Activated naive CD8-positive, alpha-beta T cell (primary cell): ENCODE data around the gene PKP2.

Source experiments
- H3K27ac Mint-ChIP-seq: one replicate; pipeline ENCODE4 v1.8.0; 2021; ENCODE audit warnings: mixed read lengths
- H3K27me3 Mint-ChIP-seq: one replicate; pipeline ENCODE4 v1.8.0; 2021; ENCODE audit warnings: mixed read lengths
- H3K36me3 Mint-ChIP-seq: one replicate; pipeline ENCODE4 v1.8.0; 2021; ENCODE audit warnings: mixed read lengths
- H3K4me1 Mint-ChIP-seq: one replicate; pipeline ENCODE4 v1.8.0; 2021; ENCODE audit warnings: low read depth, mixed read lengths
- H3K4me3 Mint-ChIP-seq: one replicate; pipeline ENCODE4 v1.8.0; 2021; ENCODE audit warnings: mild to moderate bottlenecking, mixed read lengths
- H3K9me3 Mint-ChIP-seq: one replicate; pipeline ENCODE4 v1.8.0; 2021; ENCODE audit warnings: low read depth, mixed read lengths

The PKP2 gene

DNA sequence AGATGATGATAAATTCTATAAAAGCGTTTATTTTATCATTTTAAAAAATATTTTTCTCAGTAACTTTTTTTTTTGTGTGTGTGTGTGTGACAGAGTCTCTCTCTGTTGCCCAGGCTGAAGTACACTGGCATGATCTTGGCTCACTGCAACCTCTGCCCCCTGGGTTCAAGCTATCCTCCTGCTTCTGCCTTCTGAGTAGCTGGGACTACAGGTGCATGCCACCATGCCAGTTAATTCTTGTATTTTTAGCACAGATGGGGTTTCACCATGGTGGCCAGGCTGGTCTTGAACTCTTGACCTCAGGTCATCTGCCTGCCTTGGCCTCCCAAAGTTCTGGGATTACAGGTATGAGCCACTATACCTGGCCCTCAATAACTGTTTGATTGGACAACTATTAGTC, 37.2 kb downstream of the PKP2 start:
- Mint-ChIP-seq H3K4me3 (no peak overlapping the region), H3K27ac (no peak overlapping the region), H3K4me1 (no peaks in the 10 kb centered on the region), H3K27me3 (no peaks in the 10 kb centered on the region), H3K36me3 (no peaks in the 10 kb centered on the region), H3K9me3 (no peaks in the 10 kb centered on the region)

DNA sequence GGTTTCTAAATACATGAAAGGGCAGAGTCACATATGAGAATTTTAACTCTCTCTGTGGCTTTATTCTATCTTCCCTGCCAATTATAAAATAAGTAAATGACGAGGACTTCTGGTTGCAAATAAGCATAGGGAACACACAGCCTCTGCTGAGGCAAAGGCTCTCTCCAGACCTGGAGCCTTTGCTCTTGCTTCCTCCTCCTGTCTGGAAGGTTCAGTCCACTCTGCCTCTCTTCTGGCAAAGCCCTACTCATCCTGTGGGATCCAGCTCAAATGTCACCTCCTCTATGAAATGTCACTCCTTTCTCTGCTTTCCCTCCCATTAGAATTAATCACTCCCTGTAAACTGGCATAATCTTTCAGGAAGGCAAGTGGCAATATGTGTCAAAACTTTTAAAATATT, 41.9 kb downstream of the PKP2 start:
- Mint-ChIP-seq H3K9me3 (no peaks in the 10 kb centered on the region), H3K36me3 (no peaks in the 10 kb centered on the region), H3K4me1 (no peaks in the 10 kb centered on the region), H3K4me3 (no peak overlapping the region), H3K27me3 (peaks cover 3% of the 10 kb centered on the region), H3K27ac (no peak overlapping the region)

DNA sequence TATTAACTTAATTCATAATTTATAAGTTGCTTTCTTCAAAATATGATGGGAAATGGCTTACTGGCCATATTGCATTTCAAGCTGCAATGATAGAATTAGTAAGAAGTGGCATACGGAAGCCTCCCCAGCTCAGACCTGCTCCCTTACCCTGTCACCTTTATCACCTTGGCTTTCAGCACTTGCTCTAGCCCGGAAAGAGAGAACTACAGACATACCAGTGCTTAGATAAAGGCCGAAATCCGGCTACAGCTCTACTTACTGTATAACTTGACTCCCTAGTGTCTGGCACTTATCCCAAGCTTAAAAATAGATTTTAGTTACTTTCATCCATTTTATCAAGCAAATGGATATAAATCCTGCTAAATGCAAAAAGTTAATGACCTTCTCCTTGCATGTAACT, 42.5 kb downstream of the PKP2 start:
- H3K36me3 Mint-ChIP-seq = no peaks in the 10 kb centered on the region
- no peak overlapping the region for H3K27ac Mint-ChIP-seq
- no peaks in the 10 kb centered on the region for H3K9me3 Mint-ChIP-seq
- H3K4me1 Mint-ChIP-seq = no peaks in the 10 kb centered on the region
- H3K27me3 Mint-ChIP-seq = peaks cover 3% of the 10 kb centered on the region
- H3K4me3 Mint-ChIP-seq = no peak overlapping the region

GRCh38 chr12:32847287-32847686, 49.3 kb downstream of the PKP2 start:
- Mint-ChIP-seq H3K4me3 (no peak overlapping the region), H3K9me3 (no peaks in the 10 kb centered on the region), H3K27me3 (peaks cover 1% of the 10 kb centered on the region), H3K27ac (no peak overlapping the region), H3K4me1 (no peaks in the 10 kb centered on the region), H3K36me3 (no peaks in the 10 kb centered on the region)

DNA sequence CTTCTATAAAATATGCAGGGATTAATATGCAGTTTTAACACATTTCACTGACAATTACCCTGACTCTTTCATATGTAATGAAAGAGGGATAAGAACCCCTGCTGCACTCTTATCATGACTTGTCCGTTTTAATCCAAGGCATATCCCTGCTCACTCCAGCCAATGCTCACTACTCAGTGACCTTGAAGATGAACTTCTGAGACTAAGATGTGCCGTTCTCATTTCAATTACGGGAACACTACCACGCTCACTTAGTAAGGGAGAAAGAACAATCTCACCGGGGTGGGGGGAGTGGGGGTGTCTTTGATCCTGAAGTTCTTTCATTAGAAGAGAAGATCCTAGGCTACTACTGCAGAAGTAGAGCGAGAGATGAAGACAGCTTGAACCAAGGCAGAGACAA, 50.5 kb downstream of the PKP2 start:
- Mint-ChIP-seq H3K36me3 (no peaks in the 10 kb centered on the region), H3K9me3 (no peaks in the 10 kb centered on the region), H3K4me3 (no peak overlapping the region), H3K27me3 (peaks cover 1% of the 10 kb centered on the region), H3K27ac (no peak overlapping the region), H3K4me1 (no peaks in the 10 kb centered on the region)

GRCh38 chr12:32843528-32844095, 53.0 kb downstream of the PKP2 start:
- H3K27ac Mint-ChIP-seq = no peak overlapping the region
- H3K9me3 Mint-ChIP-seq = no peaks in the 10 kb centered on the region
- H3K36me3 Mint-ChIP-seq = no peaks in the 10 kb centered on the region
- peaks cover 1% of the 10 kb centered on the region for H3K27me3 Mint-ChIP-seq
- H3K4me3 Mint-ChIP-seq = no peak overlapping the region
- H3K4me1 Mint-ChIP-seq = no peaks in the 10 kb centered on the region

DNA sequence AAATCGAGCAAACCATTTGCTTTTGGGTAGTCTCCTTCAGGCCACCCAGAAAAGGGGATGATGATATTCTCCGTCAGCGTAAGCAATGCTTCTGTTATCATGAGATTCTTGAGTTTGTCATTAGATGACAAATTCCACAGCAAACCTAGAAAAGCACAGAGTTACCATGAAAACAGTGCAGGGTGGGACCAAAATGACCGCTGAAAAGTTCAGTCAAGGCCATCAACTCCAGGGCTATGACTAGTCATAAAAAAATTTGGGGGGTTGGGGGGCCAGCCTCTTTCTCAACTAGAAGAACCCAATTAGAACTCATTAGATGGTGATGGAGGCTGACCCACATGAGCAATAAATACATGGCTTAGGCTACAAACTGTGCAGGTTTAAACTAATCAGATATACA, 55.5 kb downstream of the PKP2 start:
- Mint-ChIP-seq H3K4me3 (no peak overlapping the region), H3K27ac (no peak overlapping the region), H3K4me1 (no peaks in the 10 kb centered on the region), H3K27me3 (peaks cover under 1% of the 10 kb centered on the region), H3K9me3 (no peaks in the 10 kb centered on the region), H3K36me3 (no peaks in the 10 kb centered on the region)

DNA sequence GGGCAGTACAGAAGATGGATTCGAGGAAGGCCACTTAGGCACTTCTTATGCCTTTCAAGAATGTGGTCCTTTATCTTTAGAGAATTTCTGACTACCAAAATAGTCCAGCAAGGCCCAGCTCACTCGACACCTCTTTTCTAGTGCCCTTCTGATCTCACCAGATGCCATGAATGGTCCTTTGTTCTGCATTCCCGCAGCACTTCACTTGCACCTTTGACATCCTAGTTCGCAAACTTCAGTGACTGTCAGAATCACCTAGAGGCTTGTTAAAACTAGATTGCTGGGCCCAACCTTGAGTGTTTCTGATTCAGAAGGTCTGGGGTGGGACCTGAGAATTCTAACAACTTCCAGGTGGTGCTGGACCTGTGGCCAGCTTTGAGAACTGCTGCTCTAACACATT, 56.7 kb downstream of the PKP2 start:
- Mint-ChIP-seq H3K9me3 (no peaks in the 10 kb centered on the region), H3K4me3 (no peak overlapping the region), H3K4me1 (no peaks in the 10 kb centered on the region), H3K27ac (no peak overlapping the region), H3K27me3 (no peaks in the 10 kb centered on the region), H3K36me3 (no peaks in the 10 kb centered on the region)

DNA sequence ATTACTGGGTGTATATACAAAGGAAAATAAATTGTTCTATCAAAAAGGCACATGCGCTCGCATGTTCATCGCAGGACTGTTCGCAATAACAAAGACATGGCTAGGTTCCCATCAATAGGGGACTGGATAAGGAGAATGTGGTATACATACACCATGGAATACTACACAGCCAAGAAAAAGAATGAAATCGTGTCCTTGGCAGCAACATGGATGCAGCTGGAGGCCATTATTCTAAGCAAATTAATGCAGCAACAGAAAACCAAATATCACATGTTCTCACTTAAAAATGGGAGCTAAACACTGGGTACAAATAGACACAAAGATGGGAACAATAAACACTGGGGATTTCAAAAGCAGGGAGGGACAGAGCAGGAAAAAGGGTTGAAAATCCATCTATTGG, 58.6 kb downstream of the PKP2 start:
- Mint-ChIP-seq H3K9me3 (no peaks in the 10 kb centered on the region), H3K4me3 (no peak overlapping the region), H3K36me3 (no peaks in the 10 kb centered on the region), H3K27ac (no peak overlapping the region), H3K4me1 (no peaks in the 10 kb centered on the region), H3K27me3 (no peaks in the 10 kb centered on the region)

DNA sequence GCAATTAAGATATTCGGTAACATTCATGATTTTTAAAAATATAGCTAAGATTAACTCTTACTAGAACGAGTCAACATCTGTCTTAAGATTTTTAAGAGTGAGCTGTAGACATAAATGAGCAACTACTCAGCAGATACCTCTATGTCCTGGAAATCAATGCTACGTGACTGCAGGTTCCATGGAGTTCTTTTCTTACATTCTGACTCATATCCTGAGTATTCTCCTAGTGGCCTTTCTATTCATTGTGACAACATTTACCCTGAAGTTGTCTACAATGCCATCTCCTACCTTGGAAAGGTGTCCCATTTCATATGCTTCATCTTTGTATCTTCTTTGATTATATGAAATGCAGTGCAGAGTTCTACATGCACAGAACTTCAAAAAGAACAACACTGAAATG, 59.9 kb downstream of the PKP2 start:
- H3K4me1 Mint-ChIP-seq = no peaks in the 10 kb centered on the region
- no peak overlapping the region for H3K4me3 Mint-ChIP-seq
- H3K36me3 Mint-ChIP-seq = no peaks in the 10 kb centered on the region
- no peaks in the 10 kb centered on the region for H3K9me3 Mint-ChIP-seq
- H3K27me3 Mint-ChIP-seq = no peaks in the 10 kb centered on the region
- H3K27ac Mint-ChIP-seq = no peak overlapping the region

- Mint-ChIP-seq H3K4me1 (no peaks in the 10 kb centered on the region), H3K27ac (no peak overlapping the region), H3K27me3 (peaks cover 3% of the 10 kb centered on the region), H3K9me3 (no peaks in the 10 kb centered on the region), H3K4me3 (no peak overlapping the region), H3K36me3 (no peaks in the 10 kb centered on the region)
Observed at GRCh38 chr12:32834122-32834521, 62.5 kb downstream of the PKP2 start.

DNA sequence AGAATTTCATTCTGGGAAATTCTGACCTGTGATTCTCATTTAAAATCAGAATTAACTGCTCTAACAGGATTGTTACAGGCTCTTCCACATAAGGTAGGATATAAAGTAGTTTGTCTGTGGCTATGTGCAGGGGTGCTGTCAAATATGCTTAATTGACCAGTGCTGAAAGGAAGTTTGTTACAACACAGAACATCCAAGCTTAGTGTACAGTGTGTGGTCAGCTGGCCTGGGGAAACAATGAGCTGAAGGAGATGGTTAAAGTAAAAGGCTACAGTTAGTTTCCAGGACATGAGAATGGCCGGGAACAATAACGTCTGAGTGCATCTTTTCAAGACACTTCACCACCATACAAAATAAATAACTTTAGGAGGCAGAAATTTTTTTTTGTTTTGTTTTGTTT, 68.0 kb downstream of the PKP2 start:
- Mint-ChIP-seq H3K4me3 (no peak overlapping the region), H3K9me3 (no peaks in the 10 kb centered on the region), H3K27ac (no peak overlapping the region), H3K4me1 (no peaks in the 10 kb centered on the region), H3K36me3 (no peaks in the 10 kb centered on the region), H3K27me3 (peaks cover 5% of the 10 kb centered on the region)

DNA sequence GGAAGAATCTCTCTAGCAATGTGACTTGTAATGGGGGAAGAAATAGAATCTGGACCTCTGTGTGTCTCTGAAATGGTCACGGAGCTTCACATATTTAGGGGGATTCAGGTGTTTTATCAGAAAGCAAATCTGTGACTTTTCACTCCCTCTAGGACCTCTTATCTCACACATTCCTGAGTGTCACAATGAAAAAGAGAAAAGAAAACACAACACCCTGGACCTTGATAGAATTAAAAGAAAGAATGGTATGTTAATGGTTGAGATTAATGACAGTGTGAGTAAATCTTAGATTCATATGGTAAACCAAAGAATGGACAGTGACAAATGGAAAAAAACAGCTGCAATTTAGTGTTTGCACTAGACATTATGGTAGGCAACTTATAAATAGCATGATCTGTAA, 68.5 kb downstream of the PKP2 start:
- Mint-ChIP-seq H3K27ac (no peak overlapping the region), H3K4me1 (no peaks in the 10 kb centered on the region), H3K36me3 (no peaks in the 10 kb centered on the region), H3K9me3 (no peaks in the 10 kb centered on the region), H3K27me3 (peaks cover 5% of the 10 kb centered on the region), H3K4me3 (no peak overlapping the region)

DNA sequence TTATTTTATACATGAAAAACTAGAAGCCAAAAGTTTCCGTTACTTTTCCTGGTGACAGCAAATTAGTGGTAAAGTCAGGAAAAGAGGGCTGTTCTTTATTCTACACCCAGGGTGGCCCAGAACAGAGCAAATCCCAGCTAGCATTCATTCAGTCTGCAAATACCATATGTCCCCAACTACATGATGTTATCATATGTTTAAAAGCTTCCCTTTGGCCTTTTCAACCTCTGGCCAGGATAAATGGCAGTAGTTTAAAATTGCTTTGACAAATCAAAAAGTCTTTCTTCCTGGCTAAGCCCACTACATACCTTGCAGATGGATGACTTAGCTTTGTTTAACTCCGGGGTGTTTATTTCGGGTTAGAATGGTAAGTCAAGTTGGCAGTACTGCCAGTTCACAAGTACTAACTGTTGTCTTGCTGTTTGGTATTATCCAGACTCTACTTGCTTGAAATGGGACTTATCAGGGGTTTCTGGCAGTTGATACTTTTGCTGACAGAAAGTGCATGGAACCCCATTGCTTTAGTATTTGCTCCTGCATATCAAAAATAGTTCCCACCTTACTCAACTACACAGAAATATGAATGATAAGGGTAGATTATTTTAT, 69.7 kb downstream of the PKP2 start:
- Mint-ChIP-seq H3K27ac (no peak overlapping the region), H3K4me3 (no peak overlapping the region), H3K4me1 (no peaks in the 10 kb centered on the region), H3K27me3 (peaks cover 7% of the 10 kb centered on the region), H3K9me3 (no peaks in the 10 kb centered on the region), H3K36me3 (no peaks in the 10 kb centered on the region)

GRCh38 chr12:32824596-32824995, 72.0 kb downstream of the PKP2 start:
- peaks cover 4% of the 10 kb centered on the region for H3K27me3 Mint-ChIP-seq
- H3K27ac Mint-ChIP-seq = no peak overlapping the region
- no peaks in the 10 kb centered on the region for H3K36me3 Mint-ChIP-seq
- no peaks in the 10 kb centered on the region for H3K4me1 Mint-ChIP-seq
- no peak overlapping the region for H3K4me3 Mint-ChIP-seq
- H3K9me3 Mint-ChIP-seq = no peaks in the 10 kb centered on the region

- H3K36me3 Mint-ChIP-seq = no peaks in the 10 kb centered on the region
- H3K4me3 Mint-ChIP-seq = no peak overlapping the region
- no peaks in the 10 kb centered on the region for H3K9me3 Mint-ChIP-seq
- H3K27me3 Mint-ChIP-seq = peaks cover 2% of the 10 kb centered on the region
- no peaks in the 10 kb centered on the region for H3K4me1 Mint-ChIP-seq
- H3K27ac Mint-ChIP-seq = no peak overlapping the region
Observed at GRCh38 chr12:32822344-32822743, 74.2 kb downstream of the PKP2 start.
